RWPE1 (cell line): ENCODE data around the gene YTHDC2.

ENCODE experiments used
- CTCF ChIA-PET: fragments of 350-600 bp; sonication (Branson Sonifier 250); formaldehyde crosslinking; extraction: SDS; loops from one replicate; lab custom pipeline; 2021; lab: Yijun Ruan, JAX
- POLR2A ChIA-PET: fragments of 400-600 bp; formaldehyde crosslinking; extraction: SDS; loops from one replicate; lab custom pipeline; 2020; ENCODE audit warnings: antibody characterized with exemption; ENCODE audit not compliant: low non-redundant PET; lab: Yijun Ruan, JAX
- DNase-seq: peaks from one replicate; pipeline ENCODE4 v3.0.0; 2012; ENCODE audit warnings: low spot score
- H3K27ac ChIP-seq: fragments of 450-650 bp; 2 replicates; pipeline ENCODE4 v1.5.1; 2017
- CTCF ChIP-seq: fragments of 450-650 bp; conservative IDR thresholded peaks from 2 replicates; pipeline ENCODE4 v1.5.1; 2017; ENCODE audit warnings: low read depth, mild to moderate bottlenecking

YTHDC2 gene

DNA sequence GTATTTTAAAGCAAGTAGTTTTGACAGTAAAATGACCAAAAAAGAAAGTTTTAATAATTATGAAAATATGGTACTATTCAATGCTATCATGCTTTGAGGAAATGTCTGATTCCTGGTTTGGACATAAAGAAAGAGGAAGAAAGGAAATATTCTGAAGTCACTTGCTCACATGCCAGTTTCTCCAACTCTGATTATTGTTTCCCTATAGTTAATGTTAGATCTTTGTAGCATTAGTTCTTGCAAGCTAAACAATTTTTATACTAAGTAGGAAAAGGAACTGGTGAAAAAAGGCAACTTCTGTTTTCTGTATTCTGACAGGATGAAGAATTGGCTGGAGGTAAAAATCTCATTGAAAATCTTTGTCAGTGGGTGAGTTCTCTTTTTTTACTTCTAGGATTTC is 119.5 kb downstream of the YTHDC2 start:
- ChIA-PET CTCF (no interaction called here), POLR2A (no interaction called here)
- no peak for TF ChIP-seq CTCF

GRCh38 chr5:113634957-113635356 is 121.5 kb downstream of the YTHDC2 start:
- DNase-seq = no peak
- no peak for TF ChIP-seq CTCF
- ChIA-PET CTCF (interaction anchor here (0.6 kb wide), 1 partner anchor 355 kb away, joined by 3 read pairs; no protein-coding TSS in a partner anchor), POLR2A (no interaction called here)
- no peak overlapping the region for H3K27ac ChIP-seq

More for the DNA sequence above, 119.5 kb downstream of the YTHDC2 start:
- H3K27ac ChIP-seq = no peak overlapping the region
- no peak for DNase-seq

DNA sequence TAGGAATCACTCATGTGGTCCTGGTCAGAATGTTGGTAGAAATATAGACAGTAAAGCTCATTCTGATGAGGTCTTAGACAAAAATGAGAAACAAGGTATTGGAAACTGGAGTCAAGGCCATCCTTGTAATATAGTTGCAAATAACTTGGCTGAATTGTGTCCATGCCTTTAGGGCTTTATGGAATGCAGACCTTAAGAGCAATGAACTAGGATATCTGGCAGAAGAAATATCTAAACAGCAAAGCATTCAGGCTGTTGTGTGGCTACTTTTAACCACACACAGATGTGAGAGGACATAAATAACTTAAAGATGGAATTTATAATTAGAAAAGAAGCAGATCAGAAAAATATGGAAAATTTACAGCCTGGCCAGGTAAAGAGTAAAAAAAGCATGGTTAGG is 128.2 kb downstream of the YTHDC2 start:
- H3K27ac ChIP-seq = no peak overlapping the region
- no peak for DNase-seq
- TF ChIP-seq CTCF = no peak
- ChIA-PET POLR2A (no interaction called here), CTCF (no interaction called here)
